HUES64 (cell line): ENCODE results near the gene UBE2G2.

Source experiments
- H3K27ac ChIP-seq: 2 replicates; pipeline ENCODE4 v1.7.0; 2013; ENCODE audit warnings: low read depth, low read length, inconsistent platforms
- H3K27me3 ChIP-seq: 2 replicates; pipeline ENCODE4 v1.6.1; 2013; ENCODE audit warnings: mild to moderate bottlenecking, low read length; ENCODE audit not compliant: insufficient read depth
- H3K36me3 ChIP-seq: 2 replicates; pipeline ENCODE4 v1.6.1; 2013; ENCODE audit warnings: mild to moderate bottlenecking, low read length; ENCODE audit not compliant: insufficient read depth
- H3K4me1 ChIP-seq: 2 replicates; pipeline ENCODE4 v1.6.1; 2013; ENCODE audit warnings: mild to moderate bottlenecking, low read length, moderate library complexity; ENCODE audit not compliant: insufficient read depth
- H3K4me3 ChIP-seq: 2 replicates; pipeline ENCODE4 v1.5.1; 2013; ENCODE audit warnings: mild to moderate bottlenecking, low read length, moderate library complexity
- H3K9ac ChIP-seq: 2 replicates; pipeline ENCODE4 v1.6.1; 2013; ENCODE audit warnings: mild to moderate bottlenecking, low read depth, low read length
- H3K9me3 ChIP-seq: 2 replicates; pipeline ENCODE4 v1.6.1; 2013; ENCODE audit warnings: low read depth, low read length; ENCODE audit not compliant: insufficient read depth
- WGBS: fragments of 150-250, 120-280 bp; methylation state at CpG from one replicate; pipeline ENCODE4 v1.1.7; 2013; ENCODE audit warnings: missing lambda C conversion rate; 5-methylcytosine and 5-hydroxymethylcytosine counted together

The UBE2G2 gene

GRCh38 chr21:44761747-44762208 is 39.8 kb downstream of the UBE2G2 start:
- WGBS: 92% methylated on average over 14 of the region's 14 CpGs
- Histone ChIP-seq H3K9ac (no peak overlapping the region), H3K4me1 (0 out of 2 replicates have a peak, but pooled peaks cover 2% of the 10 kb centered on the region), H3K4me3 (no peak overlapping the region), H3K36me3 (no peaks in the 10 kb centered on the region), H3K9me3 (no peaks in the 10 kb centered on the region), H3K27ac (no peak overlapping the region), H3K27me3 (no peaks in the 10 kb centered on the region)

- Histone ChIP-seq H3K9me3 (no peaks in the 10 kb centered on the region), H3K27me3 (no peaks in the 10 kb centered on the region), H3K36me3 (no peaks in the 10 kb centered on the region), H3K27ac (no peak overlapping the region), H3K4me3 (no peak overlapping the region), H3K4me1 (0 out of 2 replicates have a peak, but pooled peaks cover 2% of the 10 kb centered on the region), H3K9ac (no peak overlapping the region)
- 72% methylated on average over 20 of the region's 21 CpGs for WGBS
Observed at GRCh38 chr21:44761011-44761729, 40.5 kb downstream of the UBE2G2 start.

- no peak overlapping the region for H3K27ac ChIP-seq
- H3K9ac ChIP-seq: no peak overlapping the region
- no peaks in the 10 kb centered on the region for H3K36me3 ChIP-seq
- 0 out of 2 replicates have a peak, but pooled peaks cover 2% of the 10 kb centered on the region for H3K4me1 ChIP-seq
- H3K27me3 ChIP-seq: no peaks in the 10 kb centered on the region
- H3K9me3 ChIP-seq: no peaks in the 10 kb centered on the region
- 77% methylated on average over 9 of the region's 9 CpGs for WGBS
- no peak overlapping the region for H3K4me3 ChIP-seq
Observed at GRCh38 chr21:44760376-44760775, 41.2 kb downstream of the UBE2G2 start.

GRCh38 chr21:44759628-44760285 is 41.9 kb downstream of the UBE2G2 start:
- H3K27ac ChIP-seq: no peak overlapping the region
- H3K9me3 ChIP-seq: no peaks in the 10 kb centered on the region
- no peaks in the 10 kb centered on the region for H3K36me3 ChIP-seq
- H3K4me3 ChIP-seq: no peak overlapping the region
- H3K9ac ChIP-seq: no peak overlapping the region
- H3K4me1 ChIP-seq: 0 out of 2 replicates have a peak, but pooled peaks cover 2% of the 10 kb centered on the region
- 89% methylated on average over 22 of the region's 22 CpGs for WGBS
- H3K27me3 ChIP-seq: no peaks in the 10 kb centered on the region

GRCh38 chr21:44758781-44759627 is 42.6 kb downstream of the UBE2G2 start:
- no peaks in the 10 kb centered on the region for H3K9me3 ChIP-seq
- WGBS: 82% methylated on average over 26 of the region's 26 CpGs
- no peaks in the 10 kb centered on the region for H3K36me3 ChIP-seq
- no peaks in the 10 kb centered on the region for H3K27me3 ChIP-seq
- H3K27ac ChIP-seq: no peak overlapping the region
- H3K4me1 ChIP-seq: 0 out of 2 replicates have a peak, but pooled peaks cover 2% of the 10 kb centered on the region
- no peak overlapping the region for H3K9ac ChIP-seq
- H3K4me3 ChIP-seq: no peak overlapping the region

- H3K27me3 ChIP-seq: no peaks in the 10 kb centered on the region
- H3K4me1 ChIP-seq: 0 out of 2 replicates have a peak, but pooled peaks cover 2% of the 10 kb centered on the region
- H3K9me3 ChIP-seq: no peaks in the 10 kb centered on the region
- 96% methylated on average over 8 of the region's 8 CpGs for WGBS
- no peak overlapping the region for H3K4me3 ChIP-seq
- no peak overlapping the region for H3K9ac ChIP-seq
- no peaks in the 10 kb centered on the region for H3K36me3 ChIP-seq
- no peak overlapping the region for H3K27ac ChIP-seq
Observed at GRCh38 chr21:44758141-44758561, 43.5 kb downstream of the UBE2G2 start.

- H3K4me1 ChIP-seq: peaks cover 3% of the 10 kb centered on the region; the same call in 1 of the 2 replicates
- 94% methylated on average over 6 of the region's 6 CpGs for WGBS
- H3K36me3 ChIP-seq: no peaks in the 10 kb centered on the region
- no peaks in the 10 kb centered on the region for H3K27me3 ChIP-seq
- no peak overlapping the region for H3K27ac ChIP-seq
- no peak overlapping the region for H3K9ac ChIP-seq
- no peaks in the 10 kb centered on the region for H3K9me3 ChIP-seq
- H3K4me3 ChIP-seq: no peak overlapping the region
Observed at GRCh38 chr21:44757731-44758130, 43.9 kb downstream of the UBE2G2 start.

GRCh38 chr21:44756423-44757185 is 45.0 kb downstream of the UBE2G2 start:
- Histone ChIP-seq H3K4me3 (no peak overlapping the region), H3K27me3 (no peaks in the 10 kb centered on the region), H3K9ac (no peak overlapping the region), H3K36me3 (no peaks in the 10 kb centered on the region), H3K27ac (no peak overlapping the region), H3K4me1 (peaks cover 5% of the 10 kb centered on the region; the same call in 1 of the 2 replicates), H3K9me3 (no peaks in the 10 kb centered on the region)
- 94% methylated on average over 23 of the region's 23 CpGs for WGBS

GRCh38 chr21:44755227-44755626 is 46.4 kb downstream of the UBE2G2 start:
- no peak overlapping the region for H3K9ac ChIP-seq
- no peak overlapping the region for H3K27ac ChIP-seq
- H3K36me3 ChIP-seq: no peaks in the 10 kb centered on the region
- no peaks in the 10 kb centered on the region for H3K9me3 ChIP-seq
- peaks cover 3% of the 10 kb centered on the region; the same call in 1 of the 2 replicates for H3K4me1 ChIP-seq
- WGBS: 96% methylated on average over 4 of the region's 5 CpGs
- no peaks in the 10 kb centered on the region; the same call in 1 of the 2 replicates for H3K27me3 ChIP-seq
- no peak overlapping the region for H3K4me3 ChIP-seq

- H3K4me3 ChIP-seq: no peak overlapping the region
- no peaks in the 10 kb centered on the region for H3K9me3 ChIP-seq
- H3K4me1 ChIP-seq: peaks cover 13% of the 10 kb centered on the region
- WGBS: 87% methylated on average over 19 of the region's 19 CpGs
- H3K27ac ChIP-seq: no peak overlapping the region
- no peaks in the 10 kb centered on the region for H3K36me3 ChIP-seq
- no peak overlapping the region for H3K9ac ChIP-seq
- peaks cover 10% of the 10 kb centered on the region for H3K27me3 ChIP-seq
Observed at GRCh38 chr21:44753357-44753756, 48.3 kb downstream of the UBE2G2 start.
